Activated T-cell treated with anti-CD3 and anti-CD28 coated beads for 24 hours (primary cell): ENCODE measurements around the gene MARK3.
"Not testable (repeated sequence)": the region's sequence is repeated elsewhere in the genome, so short reads cannot be mapped to it uniquely, and the experiment has no call there.

ENCODE experiments used
- DNase-seq: peaks from one replicate; pipeline ENCODE4 v3.0.0-alpha.2; 2020; ENCODE audit warnings: low read depth

Gene MARK3

DNA sequence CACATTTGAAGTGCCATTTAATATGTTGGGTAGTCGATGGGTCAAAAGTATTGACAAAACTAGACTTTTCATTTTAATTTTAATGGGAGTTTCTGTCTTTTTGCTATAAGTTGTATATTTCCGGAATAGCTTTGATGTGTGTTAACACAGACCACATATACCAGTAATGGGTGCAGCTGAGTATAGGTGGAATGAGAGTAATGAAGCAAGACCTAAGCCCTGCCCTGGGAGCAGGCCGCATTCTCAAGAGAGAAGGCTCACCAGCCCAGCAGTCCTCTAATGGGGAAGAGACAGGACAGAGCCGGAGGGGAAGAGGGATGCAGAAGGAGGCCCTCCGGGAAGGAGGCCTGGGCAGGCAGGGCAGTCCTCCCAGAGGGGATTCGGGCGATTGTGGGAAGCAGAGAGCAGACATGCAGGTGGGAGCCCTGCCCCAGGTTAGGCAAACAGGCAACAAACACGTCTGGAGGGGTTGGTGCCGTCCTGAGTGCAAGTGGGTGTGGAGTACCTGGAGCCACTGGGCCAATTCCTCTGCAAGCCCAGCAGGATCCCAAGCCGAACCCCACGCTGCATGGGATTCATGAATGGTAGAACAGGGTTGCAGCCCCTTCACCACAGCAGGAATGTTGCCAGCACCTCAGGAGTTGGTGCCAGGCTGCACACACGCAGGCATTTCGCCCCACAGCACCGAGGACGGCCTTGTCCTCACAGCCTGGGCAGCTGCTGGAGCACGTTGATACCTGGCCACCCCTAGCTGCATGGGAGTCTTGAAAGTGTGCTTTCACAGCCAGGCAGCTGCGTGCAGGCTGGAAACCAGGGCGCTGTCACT, 129.6 kb downstream of the MARK3 start:
- DNase-seq, result no peak

DNA sequence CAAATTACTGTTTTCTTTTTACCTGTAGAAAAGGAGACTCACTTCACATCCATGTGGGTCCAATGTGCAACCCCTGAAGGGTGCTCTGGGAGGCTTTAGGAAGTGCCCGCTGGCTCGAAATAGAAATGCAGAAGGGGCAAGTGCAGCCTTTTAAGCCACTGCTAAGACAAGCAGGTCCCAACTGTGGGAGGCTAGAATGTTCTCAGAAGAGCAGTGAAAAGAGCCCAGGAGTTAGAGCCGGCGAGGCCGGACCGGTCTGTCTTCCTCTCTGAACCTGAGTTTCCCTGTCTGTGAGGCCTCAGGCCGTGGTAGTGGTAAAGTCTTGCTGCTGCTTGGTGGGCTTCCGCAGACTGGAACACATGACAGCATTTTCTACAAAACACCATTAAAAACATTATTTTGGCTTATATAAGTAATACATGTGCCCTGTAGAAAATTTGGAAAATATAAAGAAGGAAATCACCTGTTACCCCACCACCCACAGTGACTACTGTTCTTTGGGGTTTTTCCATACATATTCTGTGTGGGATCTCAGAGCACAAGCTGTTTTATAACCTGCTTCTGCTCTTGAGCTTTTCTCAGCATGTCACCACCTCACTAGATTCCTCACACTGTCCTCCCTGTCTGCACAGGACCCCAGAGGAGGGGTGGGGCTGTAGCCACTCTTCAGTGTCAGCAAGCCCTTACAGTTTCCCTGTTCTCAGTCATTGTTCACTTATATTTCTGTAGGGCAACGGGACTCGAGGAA, 131.4 kb downstream of the MARK3 start:
- DNase-seq, result no peak

DNA sequence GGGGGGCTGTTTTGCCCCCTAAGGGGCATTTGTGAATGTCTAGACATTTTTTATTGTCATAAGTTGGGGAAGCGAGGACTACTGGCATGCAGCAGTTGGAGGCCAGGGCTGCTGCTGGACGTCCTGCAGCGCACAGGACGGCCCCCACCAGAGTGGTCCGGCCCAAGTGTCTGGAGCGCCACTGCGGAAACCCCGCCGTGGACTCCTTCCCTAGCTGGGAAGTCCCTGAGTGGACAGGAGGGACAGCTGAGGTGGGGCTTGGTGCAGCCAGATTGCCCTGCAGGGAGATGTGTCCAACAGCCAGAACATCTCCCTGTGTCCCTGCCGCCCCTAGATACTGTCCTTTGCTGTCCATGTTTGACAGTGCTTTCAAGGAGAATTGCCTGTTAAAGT, 132.0 kb downstream of the MARK3 start:
- DNase-seq, result no peak

DNA sequence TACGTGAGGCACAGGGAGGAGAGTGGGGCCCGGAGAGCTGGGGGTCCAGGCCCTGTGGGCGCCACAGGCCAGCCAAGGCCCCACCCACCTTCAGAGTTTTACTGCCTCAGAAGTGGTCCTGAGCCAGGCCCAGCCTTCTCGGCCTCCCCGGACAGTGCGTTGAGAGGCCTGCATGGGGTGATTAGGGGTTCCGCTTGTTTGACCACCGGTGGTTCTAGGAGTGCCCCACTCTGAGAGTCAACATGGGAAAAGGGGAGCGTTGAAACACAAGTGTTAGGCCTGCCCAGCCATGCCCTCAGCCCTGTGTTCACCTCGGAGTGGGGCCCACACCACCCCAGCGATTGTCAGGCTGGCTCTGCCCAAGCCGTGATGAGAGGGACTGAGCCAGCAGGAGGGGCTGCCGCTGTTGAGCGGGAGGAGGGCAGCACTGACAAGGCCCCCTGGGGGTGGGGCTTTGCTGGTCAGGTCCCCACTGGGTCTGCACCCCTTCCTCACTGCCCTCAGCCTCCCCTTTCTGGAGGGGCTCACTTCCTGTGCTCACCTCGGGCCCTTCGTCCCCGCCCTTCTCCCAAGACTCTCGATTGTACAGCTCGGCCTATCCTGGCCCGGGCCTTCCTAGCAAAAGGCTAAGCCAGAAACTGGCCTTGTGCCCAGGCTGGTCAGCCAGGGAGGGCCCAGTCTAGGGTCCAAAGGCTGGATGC, 132.7 kb downstream of the MARK3 start:
- no peak for DNase-seq

- peak; percentile 37 for DNase-seq
Observed at GRCh38 chr14:103518422-103519042, 133.3 kb downstream of the MARK3 start.

GRCh38 chr14:103519043-103519836, 134.0 kb downstream of the MARK3 start:
- DNase-seq, result no peak

DNA sequence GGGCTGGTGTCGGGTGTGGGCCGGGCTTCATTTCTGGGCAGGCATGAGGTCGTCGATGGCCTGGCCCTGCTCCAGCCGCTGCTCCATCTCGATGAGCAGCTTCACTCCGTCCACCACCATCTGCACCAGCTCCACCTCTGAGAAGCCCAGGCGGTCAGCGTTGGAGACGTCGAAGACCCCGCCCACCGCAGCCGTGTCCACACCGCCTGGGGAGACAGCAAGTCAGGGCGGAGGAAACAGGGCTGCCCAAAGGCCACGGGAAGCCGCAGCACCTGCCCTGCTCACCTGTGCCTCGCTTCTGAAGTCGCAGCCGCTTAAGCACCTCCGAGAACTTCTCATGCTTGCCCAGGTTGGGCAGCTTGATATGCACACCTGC, 134.6 kb downstream of the MARK3 start:
- DNase-seq, result no peak

DNA sequence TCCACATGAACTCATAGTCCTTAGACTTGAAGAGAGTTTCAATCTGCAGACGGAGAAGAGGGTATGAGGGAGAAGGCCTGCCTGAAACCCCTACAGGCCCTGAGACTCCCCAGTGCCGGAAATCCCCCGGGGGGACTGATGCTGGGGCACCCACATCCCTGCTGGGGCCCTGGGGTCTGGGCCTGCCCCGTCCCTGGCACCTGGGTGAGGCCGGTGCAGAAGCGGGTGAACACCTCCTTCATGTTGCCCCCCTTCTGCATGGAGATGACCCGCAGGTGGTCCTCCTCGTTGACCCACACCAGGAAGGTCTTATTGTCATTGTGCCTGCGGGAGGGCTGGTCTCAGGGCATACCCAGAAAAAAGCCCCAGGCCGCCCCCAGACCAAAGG, 135.0 kb downstream of the MARK3 start:
- no peak for DNase-seq

- DNase-seq, result peak; percentile 38
Observed at GRCh38 chr14:103520657-103521437, 135.6 kb downstream of the MARK3 start.

DNA sequence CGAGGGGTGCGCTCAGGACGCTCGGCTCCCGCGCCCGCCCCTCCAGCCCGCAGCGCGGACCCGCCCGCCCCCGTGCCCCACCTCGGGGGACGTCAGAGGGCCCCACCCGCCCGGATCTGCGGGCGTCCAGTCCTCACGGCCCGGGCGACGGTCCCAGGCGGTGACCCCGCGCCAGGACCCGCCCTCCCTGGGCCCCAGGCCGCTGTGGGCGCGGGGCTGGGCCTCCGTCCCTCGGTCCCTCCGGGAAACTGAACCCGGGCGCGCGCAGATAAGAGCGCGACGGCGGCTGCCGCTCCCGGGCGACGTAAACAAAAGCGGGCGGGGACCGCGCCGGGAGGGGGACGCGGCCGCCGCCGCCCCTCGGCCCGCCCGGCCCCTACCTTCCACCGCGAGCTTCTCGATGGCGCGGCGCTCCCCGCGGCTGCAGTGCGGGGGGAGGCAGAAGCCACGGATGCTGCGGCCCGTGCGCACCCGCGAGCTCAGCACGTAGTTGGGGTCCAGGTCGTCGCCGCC, 136.3 kb downstream of the MARK3 start:
- no peak for DNase-seq

DNA sequence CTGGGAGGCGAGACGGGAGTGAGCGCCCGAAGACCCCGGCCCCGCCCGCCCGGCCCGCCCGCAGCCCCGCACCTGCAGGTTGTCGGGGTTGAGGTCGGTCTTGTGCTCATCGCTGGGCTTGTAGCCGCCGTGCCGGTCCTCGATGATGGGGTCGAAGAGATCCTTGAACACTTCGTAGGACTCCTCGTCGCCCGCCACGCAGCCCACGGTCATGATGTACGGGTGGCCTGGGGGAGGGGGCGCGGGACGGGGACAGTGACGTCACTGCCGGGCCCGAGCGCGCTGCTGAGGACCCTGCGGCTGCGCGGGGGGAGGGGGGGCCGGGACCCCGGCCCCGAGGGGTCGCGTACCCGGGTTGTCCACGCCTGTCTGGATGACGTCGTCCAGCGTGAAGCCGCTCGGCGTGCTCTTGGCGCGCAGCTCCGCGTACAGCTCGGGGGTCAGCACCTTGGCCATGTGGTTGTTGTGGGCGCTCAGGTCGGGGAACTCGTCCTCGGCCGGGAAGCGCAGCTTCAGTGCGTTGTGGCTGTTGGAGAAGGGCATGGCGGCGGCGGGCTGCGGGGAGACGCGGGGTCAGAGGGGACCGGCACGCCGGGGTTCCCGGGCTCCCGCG, 136.8 kb downstream of the MARK3 start:
- no peak for DNase-seq

- no peak for DNase-seq
Observed at GRCh38 chr14:103522649-103523574, 137.7 kb downstream of the MARK3 start, which contains the start of gene CKB. TSS of gene CKB (minus strand) at chr14:103522830. CDS start at chr14:103522493, 337 bp downstream.

- DNase-seq, result no peak
Observed at GRCh38 chr14:103523575-103523954, 138.3 kb downstream of the MARK3 start.

GRCh38 chr14:103524002-103524935, 139.1 kb downstream of the MARK3 start:
- DNase-seq, result no peak

DNA sequence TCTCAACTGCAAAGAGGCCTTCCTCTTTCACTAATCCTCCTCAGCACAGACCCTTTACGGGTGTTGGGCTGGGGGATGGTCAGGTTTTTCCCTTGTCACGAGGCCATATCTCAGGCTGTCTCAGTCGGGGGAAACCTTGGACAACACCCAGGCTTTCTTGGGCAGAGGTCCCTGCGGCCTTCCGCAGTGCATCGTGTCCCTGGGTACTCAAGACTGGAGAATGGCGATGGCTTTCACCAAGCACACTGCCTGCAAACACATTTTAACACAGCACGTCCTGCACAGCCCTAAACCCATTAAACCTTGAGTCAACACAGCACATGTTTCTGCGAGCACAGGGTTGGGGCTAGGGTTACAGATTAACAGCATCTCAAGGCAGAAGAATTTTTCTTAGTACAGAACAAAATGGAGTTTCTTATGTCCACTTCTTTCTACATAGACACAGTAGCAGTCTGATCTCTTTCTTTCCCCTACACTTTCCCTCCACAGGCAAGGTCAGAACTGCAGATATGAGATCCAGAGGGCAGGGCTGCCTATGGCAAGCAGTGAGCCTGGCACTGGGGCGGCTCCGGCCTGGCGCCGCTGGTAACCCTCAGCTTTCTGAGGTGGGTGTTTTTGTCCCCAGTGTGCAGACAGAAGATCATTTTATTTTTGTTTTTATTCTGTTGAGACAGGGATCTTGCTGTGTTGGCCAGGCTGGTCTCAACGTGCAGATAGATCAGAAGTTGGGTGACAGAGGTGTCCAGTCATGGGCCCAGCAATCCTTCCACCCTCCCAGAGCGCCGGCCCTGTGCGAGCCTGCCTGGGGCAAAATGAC, 140.4 kb downstream of the MARK3 start:
- not testable (repeated sequence) for DNase-seq

- DNase-seq, result no peak
Observed at GRCh38 chr14:103526247-103526913, 141.2 kb downstream of the MARK3 start.
